Effector CD8-positive, alpha-beta T cell (primary cell): ENCODE data around the gene POLR1G.
"Not testable (repeated sequence)": the region's sequence is repeated elsewhere in the genome, so short reads cannot be mapped to it uniquely, and the experiment has no call there.

Experiments used
- DNase-seq: peaks from one replicate; lab custom pipeline; 2025; lab: John Stamatoyannopoulos, UW

The POLR1G gene

GRCh38 chr19:45421947-45422498 lies 15.6 kb downstream of the POLR1G start:
- DNase-seq: no peak

- peak; percentile 76 for DNase-seq
These were observed 16.7 kb downstream of the POLR1G start for GRCh38 chr19:45423033-45423588.

GRCh38 chr19:45423589-45424190 lies 17.2 kb downstream of the POLR1G start, which contains the start of gene ERCC1:
ERCC1 (minus strand) TSS chr19:45423917; CDS start chr19:45423374, 543 bp downstream.
- no peak for DNase-seq

GRCh38 chr19:45424191-45425058 lies 18.0 kb downstream of the POLR1G start:
- no peak for DNase-seq

- DNase-seq: no peak
These were observed 22.2 kb downstream of the POLR1G start for GRCh38 chr19:45428384-45429231.

- DNase-seq: not testable (repeated sequence)
These were observed 23.5 kb downstream of the POLR1G start for GRCh38 chr19:45429896-45430295.

GRCh38 chr19:45431008-45431407 lies 24.6 kb downstream of the POLR1G start:
- not testable (repeated sequence) for DNase-seq

- not testable (repeated sequence) for DNase-seq
These were observed 26.1 kb downstream of the POLR1G start for GRCh38 chr19:45432543-45432942.

GRCh38 chr19:45437328-45437727 lies 30.9 kb downstream of the POLR1G start:
- DNase-seq: no peak

- no peak for DNase-seq
These were observed 32.7 kb downstream of the POLR1G start for GRCh38 chr19:45439190-45439568.

GRCh38 chr19:45439569-45440258 lies 33.3 kb downstream of the POLR1G start:
- DNase-seq: peak; percentile 84

GRCh38 chr19:45440259-45440638 lies 33.8 kb downstream of the POLR1G start:
- no peak for DNase-seq

GRCh38 chr19:45440873-45441654 lies 34.6 kb downstream of the POLR1G start:
- no peak for DNase-seq

- DNase-seq: no peak
These were observed 35.9 kb downstream of the POLR1G start for GRCh38 chr19:45442408-45442777.

GRCh38 chr19:45442778-45443461 lies 36.5 kb downstream of the POLR1G start:
- peak; percentile 18 for DNase-seq

- peak; percentile 51 for DNase-seq
These were observed 37.2 kb downstream of the POLR1G start for GRCh38 chr19:45443462-45444317.

GRCh38 chr19:45444318-45445041 lies 38.0 kb downstream of the POLR1G start:
- DNase-seq: peak; percentile 63

- DNase-seq: no peak
These were observed 38.7 kb downstream of the POLR1G start for GRCh38 chr19:45445139-45445538.
